Stimulated activated CD8-positive, alpha-beta memory T cell treated with anti-CD3 and anti-CD28 coated beads, Interleukin-15, amount 100 ng/mL, for 1 hour (primary cell): ENCODE measurements around the gene LDLRAD4.
"Not testable (repeated sequence)": the region's sequence is repeated elsewhere in the genome, so short reads cannot be mapped to it uniquely, and the experiment has no call there.

Source experiments
- DNase-seq: peaks from one replicate; pipeline ENCODE4 v3.0.0-alpha.2; 2020; ENCODE audit warnings: low read depth

LDLRAD4 gene

DNA sequence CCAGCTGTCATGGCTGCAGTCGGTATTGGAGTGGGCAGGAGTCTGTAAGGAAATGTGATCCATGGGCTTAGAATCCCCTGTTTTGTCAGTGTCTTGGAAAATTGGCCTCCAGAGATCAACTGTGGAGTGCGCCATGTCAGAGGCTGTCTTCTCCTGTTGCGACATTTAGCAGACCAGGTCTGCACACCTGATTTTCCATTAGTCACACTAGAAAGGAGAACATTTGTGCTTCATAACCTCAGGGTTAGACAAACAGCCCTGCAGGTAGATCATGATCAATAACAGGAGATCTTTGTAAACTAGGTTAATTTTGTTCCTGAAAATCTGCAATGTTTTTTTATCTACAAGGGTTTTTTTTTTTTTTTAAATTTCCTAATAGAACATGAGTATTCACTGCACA is 28.0 kb downstream of the LDLRAD4 start:
- DNase-seq = no peak

GRCh38 chr18:13247506-13247905 is 28.9 kb downstream of the LDLRAD4 start:
- DNase-seq = no peak

- DNase-seq = no peak
Measured at GRCh38 chr18:13252686-13253410, 34.3 kb downstream of the LDLRAD4 start.

DNA sequence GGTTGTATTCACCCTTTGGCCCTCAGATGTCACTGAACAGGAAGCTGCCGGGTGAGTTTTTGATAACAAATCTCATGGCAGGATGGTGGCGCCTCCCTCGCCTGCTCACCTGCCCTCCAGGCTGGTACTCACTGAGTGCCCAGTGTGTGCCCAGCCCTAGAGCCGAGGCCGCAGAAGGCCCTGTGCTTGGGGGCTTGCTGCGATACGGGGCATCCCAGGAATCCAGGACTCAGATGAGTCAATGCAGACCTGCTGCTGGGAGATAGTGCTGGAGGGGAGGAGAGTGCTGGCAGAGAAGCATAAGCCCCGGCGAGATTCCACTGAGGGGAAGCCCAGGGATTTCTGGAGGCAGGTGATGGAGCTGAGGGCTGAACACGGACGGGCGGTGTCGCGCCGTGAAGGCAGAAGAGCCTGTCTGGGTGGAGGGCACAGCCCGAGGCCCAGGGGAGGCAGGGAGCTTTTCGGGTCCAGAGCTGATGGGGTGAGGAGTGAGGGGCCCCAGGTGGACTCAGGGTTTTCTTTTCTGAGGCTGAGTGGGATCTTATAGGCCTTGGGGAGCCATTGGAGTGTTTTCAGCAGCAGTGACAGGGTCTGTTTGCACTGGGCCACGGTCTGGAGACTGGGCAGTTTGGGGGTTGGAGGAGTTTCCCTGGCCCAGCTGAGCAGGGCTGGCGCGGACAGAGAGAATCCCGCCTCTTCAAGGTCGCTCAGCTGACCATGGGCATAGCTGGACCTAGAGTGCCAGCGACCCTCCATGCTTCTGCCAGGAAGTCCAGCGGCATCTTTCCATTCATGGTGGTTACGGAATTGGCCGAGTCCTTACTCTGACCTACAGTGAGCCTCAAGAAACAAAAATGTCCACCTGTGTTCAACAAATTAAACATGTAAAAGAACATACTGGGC is 35.5 kb downstream of the LDLRAD4 start:
- DNase-seq = no peak

DNA sequence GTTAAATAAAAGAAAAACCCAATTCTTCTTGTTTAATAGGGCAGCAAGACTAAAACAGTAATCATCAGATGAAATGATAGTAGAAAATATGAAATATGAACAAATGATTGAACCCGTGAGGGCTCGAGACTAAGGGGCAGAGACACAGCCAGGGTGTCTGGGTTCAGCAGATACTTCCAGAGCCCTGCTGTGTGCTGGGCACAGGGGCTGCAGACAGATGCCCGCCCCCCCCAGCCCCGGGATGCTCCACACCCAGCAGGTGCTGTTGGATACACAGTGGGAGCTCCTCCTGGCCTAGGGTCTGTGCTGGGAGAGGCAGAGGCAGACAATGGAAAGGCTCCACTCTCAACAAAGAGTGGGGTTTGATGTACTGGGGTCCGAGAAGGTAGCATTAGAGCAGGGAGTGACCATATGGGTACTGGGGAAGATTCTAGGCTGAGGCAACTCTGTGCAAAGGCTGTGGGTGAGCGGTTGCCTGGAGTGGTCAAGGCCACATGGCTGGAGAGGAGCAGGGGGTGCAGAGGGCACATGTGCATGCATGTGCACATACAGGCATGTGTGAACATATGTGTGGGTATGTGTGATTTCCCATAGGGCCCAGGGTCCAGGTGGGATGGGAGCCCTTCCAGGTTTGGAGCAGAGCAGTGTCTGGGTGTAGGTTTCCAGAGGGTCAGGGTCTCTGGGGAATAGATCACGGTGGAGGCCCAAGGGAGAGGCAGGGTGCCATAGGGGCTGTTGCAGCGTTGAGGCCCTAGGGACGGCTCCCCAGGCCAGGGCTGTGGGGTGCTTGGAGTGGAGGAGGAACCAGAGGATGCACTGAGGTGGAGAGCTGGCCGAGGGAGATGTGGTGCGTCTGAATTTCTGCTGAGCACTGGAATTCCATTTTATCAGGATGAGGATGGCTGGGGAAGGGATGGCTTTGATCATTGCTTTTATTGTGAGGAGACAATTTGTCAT is 36.7 kb downstream of the LDLRAD4 start:
- DNase-seq = no peak

DNA sequence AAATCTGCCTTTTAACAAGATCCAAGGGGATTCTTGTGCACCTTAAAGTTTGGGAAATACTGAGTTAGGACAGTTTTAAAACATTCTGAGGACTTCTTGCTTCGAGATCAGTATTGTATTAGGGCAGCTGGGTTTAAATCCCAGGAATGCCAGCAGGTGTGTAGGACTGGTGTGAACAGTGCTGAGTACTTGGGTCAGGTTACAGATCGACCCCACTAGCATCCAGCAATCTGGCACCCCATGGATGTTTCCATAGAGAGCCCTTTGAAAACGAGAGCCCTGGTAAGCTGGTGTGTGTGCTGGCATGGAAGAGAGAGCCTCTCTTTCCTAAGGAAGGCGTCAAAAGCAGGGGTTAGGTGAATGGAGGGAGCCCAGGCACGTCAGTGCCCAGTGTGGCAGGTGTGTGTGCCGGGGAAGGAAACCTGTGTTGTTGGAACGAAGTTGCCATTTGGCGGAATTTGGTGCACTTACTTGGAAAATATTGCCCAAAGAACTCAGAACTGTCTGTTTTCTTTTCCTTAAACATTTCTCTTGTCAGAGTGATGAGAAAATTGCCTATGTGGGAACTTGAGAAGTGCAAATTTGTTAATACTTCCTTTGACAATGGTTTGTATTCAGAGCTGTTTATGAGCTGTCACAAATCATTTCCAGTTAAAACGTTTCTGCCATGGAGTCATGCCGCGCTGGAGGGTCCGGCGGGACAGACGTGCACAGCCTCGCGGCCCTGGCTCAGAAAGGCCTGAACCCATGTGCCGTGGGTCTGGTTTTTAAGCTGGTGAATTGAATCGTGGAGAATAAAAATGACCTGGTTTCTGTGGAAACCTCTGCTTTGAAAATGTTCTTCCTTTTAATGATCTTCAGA is 38.1 kb downstream of the LDLRAD4 start:
- DNase-seq = no peak

GRCh38 chr18:13257361-13257980 is 38.9 kb downstream of the LDLRAD4 start:
- no peak for DNase-seq

DNA sequence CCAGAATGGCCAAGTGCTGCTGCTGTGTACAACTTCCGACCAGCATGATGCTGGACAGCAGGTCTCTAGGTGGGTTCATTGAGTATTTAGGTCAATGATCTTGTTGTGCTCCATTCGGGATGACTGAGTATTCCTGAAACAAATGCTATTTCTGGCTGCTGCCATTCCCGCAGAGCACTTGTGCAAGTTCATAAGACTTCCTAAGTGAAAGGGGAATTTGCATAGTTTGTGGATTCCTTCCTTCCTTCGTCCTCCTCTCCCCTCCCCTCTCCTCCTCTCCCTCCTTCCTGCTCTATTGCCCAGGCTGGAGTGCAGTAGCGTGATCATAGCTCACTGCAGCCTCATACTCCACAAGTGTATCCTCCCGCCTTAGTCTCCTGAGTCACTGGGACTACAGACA is 40.4 kb downstream of the LDLRAD4 start:
- DNase-seq = no peak

DNA sequence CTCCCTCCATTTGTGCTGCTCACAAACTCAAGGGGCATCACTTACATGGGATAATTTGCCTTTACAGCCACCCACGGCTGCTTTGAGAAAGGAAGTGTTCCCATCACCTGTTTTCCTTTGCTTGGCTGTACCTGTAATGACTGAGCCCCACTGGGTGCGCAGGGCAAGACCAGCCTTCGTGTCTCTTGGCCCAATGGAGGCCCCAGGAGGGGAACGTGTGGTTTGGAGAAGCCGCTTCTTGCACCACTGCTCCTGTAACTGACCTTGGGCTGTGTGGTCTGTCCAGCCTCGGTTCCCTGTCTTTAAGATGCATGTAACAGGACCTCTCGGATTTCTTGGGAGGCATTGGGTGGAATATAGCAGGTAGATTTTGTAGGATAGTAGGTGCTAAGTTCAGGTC is 41.1 kb downstream of the LDLRAD4 start:
- no peak for DNase-seq

GRCh38 chr18:13260197-13260934 is 41.8 kb downstream of the LDLRAD4 start:
- no peak for DNase-seq

- no peak for DNase-seq
Measured at GRCh38 chr18:13260935-13261640, 42.5 kb downstream of the LDLRAD4 start.

DNA sequence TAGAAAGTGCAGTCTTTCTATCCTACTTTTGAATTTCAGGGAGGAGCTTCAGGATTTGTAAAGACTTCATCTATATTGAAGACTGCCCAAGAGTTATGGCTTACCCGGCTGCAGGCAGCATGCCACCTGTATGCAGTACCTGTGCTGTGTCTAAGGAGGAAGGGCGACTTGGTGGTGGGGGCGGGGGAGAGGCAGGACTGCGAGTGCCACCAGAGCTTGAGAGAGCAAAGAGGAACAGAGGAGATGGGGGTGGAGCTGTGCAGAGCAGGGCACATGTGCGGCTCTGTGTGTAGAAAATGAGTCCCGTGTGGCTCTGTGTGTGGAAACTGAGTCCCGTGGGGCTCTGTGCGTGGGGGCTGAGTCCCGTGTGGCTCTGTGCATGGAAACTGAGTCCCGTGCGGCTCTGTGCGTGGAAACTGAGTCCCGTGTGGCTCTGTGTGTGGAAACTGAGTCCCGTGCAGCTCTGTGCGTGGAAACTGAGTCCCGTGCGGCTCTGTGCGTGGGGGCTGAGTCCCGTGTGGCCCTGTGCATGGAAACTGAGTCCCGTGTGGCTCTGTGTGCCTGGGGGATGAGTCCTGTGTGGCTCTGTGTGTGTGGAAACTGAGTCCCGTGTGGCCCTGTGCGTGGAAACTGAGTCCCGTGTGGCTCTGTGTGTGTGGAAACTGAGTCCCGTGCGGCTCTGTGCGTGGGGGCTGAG is 43.2 kb downstream of the LDLRAD4 start:
- DNase-seq = no peak

DNA sequence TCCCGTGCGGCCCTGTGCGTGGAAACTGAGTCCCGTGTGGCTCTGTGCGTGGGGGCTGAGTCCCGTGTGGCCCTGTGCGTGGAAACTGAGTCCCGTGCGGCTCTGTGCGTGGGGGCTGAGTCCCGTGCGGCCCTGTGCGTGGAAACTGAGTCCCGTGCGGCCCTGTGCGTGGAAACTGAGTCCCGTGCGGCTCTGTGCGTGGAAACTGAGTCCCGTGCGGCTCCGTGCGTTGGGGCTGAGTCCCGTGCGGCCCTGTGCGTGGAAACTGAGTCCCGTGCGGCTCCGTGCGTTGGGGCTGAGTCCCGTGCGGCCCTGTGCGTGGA is 43.8 kb downstream of the LDLRAD4 start:
- not testable (repeated sequence) for DNase-seq

DNA sequence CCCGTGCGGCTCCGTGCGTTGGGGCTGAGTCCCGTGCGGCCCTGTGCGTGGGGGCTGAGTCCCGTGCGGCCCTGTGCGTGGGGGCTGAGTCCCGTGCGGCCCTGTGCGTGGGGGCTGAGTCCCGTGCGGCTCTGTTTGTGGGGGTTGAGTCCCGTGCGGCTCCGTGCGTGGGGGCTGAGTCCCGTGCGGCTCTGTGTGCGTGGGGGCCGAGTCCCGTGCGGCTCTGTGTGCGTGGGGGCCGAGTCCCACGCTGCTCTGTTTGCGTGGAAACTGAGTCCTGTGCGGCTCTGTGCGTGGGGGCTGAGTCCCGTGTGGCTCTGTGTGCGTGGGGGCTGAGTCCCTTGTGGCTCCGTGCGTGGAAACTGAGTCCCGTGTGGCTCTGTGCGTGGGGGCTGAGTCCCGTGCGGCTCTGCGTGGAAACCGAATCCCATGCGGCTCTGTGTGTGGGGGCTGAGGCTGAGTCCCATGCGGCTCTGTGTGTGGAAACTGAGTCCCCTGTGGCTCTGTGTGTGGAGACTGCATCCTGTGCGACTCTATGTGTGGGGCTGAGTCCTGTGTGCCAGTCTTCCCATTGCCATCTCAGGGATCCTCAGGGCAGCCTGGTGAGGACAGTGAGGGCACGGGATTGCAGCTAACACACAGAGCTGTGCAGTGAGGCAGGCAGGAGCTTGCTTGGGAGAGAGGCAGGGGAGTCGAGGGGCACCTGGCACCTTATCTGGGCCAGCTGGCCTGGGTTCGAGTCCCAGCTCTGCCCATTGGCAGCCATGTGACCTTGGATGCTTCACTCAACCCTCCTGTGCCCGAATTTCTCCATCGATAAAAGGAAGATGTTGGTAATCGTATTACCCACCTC is 44.5 kb downstream of the LDLRAD4 start:
- no peak for DNase-seq

DNA sequence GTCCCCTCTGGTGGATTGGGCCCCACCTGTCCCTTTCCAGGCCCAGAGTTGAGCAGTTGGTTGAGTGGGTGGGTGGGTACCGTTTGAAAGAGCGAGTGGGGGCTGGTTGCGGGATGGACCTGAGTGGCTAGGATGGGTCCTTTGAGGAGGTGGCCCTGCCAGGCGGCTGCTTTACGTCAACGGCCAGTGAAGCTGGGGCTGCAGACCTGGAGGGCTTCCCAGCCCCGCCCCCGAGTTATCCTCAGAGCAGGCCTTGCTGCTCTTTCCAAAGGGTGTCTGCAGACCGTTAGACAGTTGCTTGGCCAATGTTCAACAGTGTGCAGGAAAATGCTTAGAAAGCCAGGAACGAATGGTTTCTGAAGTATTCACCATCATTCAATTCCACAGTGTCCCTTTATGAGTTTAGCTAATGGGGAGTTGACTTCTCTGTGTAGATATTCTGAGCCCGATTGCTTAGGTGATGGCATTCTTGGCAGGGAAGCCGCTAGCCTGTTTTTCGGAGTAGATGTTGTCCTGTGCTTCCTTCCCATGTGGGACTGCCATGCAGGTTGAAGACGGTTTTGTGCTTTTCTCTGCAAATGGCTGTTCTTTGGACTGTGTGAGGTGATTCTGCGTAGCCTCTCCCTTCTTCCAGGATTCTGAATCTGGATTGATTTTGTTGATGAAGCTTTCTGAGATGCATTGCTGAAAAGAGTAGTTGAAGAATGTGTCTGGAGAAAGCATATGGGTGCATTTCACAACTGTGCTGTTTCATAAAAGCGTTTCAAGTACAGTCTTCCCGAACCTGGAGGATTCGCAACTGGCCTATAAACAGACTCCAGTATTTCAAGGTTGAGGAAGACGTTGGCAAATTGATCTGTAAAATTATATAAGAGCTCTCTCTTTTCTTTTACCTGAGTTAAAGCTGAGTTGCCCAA is 45.8 kb downstream of the LDLRAD4 start:
- DNase-seq = no peak

GRCh38 chr18:13265008-13265910 is 46.7 kb downstream of the LDLRAD4 start:
- no peak for DNase-seq
